ENCODE results near the gene ITPKB.
A peak's percentile ranks its signal among the peaks of the same experiment; 100 is the strongest.

The ITPKB gene

DNA sequence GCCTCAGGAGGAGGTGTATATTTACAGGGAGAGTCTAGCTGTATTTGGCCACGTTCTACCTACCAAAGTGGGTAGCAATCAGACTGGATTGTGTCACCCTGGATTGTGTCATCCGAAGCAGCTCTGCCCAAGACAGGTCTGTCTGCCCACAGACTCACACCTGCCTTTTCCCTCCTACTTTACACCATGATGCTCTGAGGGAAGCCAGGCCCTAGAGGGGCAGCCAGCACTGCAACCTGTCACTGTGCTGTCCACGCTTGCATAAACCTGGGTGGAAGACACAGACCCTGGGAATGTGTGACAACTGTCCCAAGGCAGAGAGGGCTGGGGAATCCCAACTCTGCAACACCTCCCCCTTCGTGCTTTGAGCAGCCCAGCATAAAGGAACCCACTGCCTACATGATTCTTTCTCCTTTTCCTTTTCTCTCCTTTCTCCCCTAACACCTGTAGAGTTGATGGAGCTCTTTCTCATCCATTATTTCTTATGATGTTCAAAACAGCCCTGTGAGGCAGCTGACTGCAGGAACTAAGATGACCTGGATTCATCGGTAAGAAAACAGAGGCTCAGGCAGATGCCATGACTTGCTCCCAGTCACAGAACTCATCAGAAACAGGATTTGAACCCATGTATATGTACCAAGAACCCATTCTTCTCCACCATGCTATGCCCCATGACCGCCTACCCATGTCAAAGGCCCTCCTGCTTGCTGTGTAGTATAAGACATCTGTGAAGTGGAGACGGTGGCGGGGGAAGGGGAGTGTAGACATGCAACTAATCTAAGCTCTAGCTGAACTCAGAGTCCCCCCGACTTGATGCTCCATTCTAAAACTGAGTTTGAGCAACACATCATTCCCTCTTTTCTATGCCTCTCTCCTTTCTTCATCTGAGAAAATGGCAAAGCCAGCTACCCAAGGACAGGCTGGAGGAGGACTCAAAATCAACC is 55.9 kb downstream of the ITPKB start:
- TF ChIP-seq TCF12 (IDR thresholded peaks at IDR 0.05; ENCODE audit: low read depth) (no peak), TAF1 (IDR thresholded peaks at IDR 0.05; ENCODE audit: low read depth) (no peak), USF1 (IDR thresholded peaks at IDR 0.05) (no peak), EP300 (IDR thresholded peaks at IDR 0.05; ENCODE audit: borderline replicate concordance) (no peak), RAD21 (IDR thresholded peaks at IDR 0.05; ENCODE audit: low read depth) (no peak)

DNA sequence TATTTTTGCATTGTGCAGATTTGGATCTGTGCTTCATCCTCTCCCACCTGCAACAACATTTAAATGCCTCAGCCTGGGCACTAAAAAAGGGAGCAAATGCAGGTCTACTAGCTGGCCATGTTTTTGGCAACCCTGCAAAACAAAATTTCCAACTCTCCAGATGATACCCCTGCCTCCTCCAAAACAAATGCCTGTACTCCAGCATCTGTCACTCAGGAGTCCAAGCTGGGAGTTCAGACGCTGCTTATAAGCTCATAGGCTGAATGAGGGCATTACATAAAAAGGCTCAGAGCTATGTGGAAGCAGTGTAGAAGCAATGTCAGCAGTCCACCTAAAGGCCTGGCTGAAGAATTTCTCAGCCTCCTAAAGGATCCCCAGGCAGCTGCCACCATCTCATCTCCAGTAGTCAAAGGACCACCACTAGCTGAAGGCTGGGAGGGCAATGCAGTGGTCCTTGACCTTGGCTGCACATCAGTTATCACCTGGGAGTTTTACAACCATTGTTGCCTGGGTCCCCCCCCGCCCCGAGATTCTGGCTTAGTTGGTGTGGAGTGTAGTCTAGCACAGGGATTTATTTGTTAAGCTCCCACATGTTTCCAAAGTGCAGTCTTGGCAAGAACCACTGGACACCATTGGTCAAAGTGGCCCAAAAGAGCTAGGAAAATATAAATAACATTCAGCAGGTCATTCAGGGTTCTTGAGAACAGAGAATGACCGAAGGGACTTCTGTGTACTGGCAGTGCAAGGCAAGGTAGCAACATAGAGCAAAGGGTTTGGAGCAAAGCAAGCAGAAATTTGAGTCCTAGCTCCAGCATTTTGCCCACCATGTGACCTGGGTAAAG is 57.2 kb downstream of the ITPKB start:
- TF ChIP-seq RAD21 (IDR thresholded peaks at IDR 0.05; ENCODE audit: low read depth), result no peak
- TF ChIP-seq TAF1 (IDR thresholded peaks at IDR 0.05; ENCODE audit: low read depth), result no peak
- TF ChIP-seq, protein P1, sequence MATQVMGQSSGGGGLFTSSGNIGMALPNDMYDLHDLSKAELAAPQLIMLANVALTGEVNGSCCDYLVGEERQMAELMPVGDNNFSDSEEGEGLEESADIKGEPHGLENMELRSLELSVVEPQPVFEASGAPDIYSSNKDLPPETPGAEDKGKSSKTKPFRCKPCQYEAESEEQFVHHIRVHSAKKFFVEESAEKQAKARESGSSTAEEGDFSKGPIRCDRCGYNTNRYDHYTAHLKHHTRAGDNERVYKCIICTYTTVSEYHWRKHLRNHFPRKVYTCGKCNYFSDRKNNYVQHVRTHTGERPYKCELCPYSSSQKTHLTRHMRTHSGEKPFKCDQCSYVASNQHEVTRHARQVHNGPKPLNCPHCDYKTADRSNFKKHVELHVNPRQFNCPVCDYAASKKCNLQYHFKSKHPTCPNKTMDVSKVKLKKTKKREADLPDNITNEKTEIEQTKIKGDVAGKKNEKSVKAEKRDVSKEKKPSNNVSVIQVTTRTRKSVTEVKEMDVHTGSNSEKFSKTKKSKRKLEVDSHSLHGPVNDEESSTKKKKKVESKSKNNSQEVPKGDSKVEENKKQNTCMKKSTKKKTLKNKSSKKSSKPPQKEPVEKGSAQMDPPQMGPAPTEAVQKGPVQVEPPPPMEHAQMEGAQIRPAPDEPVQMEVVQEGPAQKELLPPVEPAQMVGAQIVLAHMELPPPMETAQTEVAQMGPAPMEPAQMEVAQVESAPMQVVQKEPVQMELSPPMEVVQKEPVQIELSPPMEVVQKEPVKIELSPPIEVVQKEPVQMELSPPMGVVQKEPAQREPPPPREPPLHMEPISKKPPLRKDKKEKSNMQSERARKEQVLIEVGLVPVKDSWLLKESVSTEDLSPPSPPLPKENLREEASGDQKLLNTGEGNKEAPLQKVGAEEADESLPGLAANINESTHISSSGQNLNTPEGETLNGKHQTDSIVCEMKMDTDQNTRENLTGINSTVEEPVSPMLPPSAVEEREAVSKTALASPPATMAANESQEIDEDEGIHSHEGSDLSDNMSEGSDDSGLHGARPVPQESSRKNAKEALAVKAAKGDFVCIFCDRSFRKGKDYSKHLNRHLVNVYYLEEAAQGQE (IDR thresholded peaks at IDR 0.05; ENCODE audit: low read depth), result no peak
- TF ChIP-seq USF1 (IDR thresholded peaks at IDR 0.05), result no peak
- TF ChIP-seq EP300 (IDR thresholded peaks at IDR 0.05; ENCODE audit: borderline replicate concordance), result no peak
- no peak for TF ChIP-seq TCF12 (IDR thresholded peaks at IDR 0.05; ENCODE audit: low read depth)
- no peak for TF ChIP-seq NFIC (IDR thresholded peaks at IDR 0.05)
- TF ChIP-seq CEBPB (IDR thresholded peaks at IDR 0.05), result no peak

DNA sequence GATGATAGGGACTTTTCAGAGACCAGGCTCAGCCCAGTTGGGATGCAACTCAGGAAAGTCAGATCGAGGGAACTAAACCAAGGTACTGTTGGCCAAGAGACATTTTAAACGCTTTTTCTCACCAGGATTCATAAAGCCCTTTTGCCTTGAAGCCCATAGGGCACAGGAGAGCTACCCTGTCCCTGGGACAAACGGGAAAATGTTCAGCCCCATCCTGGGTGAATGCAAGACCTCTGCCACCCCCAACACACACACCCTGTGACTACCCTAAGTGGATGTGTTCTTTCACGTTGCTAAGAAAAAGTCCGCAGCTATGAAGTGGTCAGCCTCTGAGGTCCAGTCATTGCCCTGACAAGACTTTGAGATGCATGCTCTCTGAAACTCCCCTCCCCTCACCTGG is 58.4 kb downstream of the ITPKB start:
- no peak for TF ChIP-seq USF1 (IDR thresholded peaks at IDR 0.05)
- TF ChIP-seq, protein P1 (IDR thresholded peaks at IDR 0.05; ENCODE audit: low read depth), result no peak
- no peak for TF ChIP-seq EGR1 (IDR thresholded peaks at IDR 0.05)

DNA sequence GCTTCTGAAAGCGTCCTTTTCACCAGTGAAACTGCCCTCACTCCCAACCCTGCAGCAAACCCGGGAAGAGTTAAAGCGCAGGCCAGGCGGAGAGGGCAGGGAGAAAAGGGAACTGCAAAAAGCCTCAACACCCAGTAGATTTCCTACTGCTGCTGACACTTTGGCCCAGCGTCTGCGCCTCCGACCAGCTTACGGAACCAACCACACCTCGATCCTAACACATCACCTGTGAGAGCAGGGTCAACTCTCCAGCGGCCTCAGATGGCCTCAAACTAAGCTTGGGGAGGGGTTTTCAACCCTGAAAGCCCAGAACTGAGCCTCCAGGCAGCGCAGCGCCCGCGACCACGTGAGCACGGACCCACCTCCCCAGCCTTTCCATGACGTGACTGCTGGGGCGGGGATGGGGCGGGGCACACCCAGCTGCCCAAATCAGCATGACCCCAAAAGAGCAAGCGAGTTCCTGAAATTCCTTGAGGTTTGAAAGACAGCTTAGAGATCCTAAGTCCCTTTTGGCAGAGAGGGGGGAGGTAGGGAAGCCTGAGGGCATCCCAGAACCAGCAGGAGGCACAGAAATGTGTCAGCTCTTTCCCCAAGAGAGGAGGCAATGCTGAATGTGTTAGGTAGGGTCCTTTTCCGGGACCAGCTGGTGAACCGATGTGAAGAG is 59.1 kb downstream of the ITPKB start:
- TF ChIP-seq YY1 (IDR thresholded peaks at IDR 0.05; ENCODE audit: low read depth), result no peak
- peak; percentile 74 for TF ChIP-seq USF1 (IDR thresholded peaks at IDR 0.05)
- TF ChIP-seq TEAD4 (IDR thresholded peaks at IDR 0.05), result peak; percentile 40
- 0 out of 2 replicates have a peak, but pooled peaks have one; percentile 21 for TF ChIP-seq MAX (IDR thresholded peaks at IDR 0.05)
- TF ChIP-seq ZBTB7A (IDR thresholded peaks at IDR 0.05; ENCODE audit: low read depth), result no peak

DNA sequence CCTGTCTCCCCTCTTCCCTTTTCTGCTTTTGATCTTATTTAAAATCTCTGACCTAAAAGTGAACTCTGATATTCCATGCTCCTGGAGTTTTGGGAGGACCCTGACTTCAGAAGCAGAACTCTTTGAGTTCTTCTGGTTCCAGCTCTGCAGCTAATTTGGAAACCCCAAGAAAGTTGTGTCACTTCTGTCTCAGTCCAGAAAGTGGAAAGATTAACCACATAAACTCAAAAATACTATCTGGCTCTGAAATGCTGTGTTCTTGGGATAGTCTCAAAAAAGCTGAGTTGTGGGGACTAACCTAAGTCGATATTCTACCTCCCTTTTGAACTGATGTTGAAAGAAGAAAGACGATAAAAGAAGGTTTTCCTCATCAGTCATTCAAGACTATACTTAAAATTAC is 59.8 kb downstream of the ITPKB start:
- TF ChIP-seq TAF1 (IDR thresholded peaks at IDR 0.05; ENCODE audit: low read depth) (no peak), USF1 (IDR thresholded peaks at IDR 0.05) (no peak), MAX (IDR thresholded peaks at IDR 0.05) (no peak), EGR1 (IDR thresholded peaks at IDR 0.05) (no peak), CREB1 (IDR thresholded peaks at IDR 0.05; ENCODE audit: low read depth) (no peak), TCF12 (IDR thresholded peaks at IDR 0.05; ENCODE audit: low read depth) (no peak), NFIC (IDR thresholded peaks at IDR 0.05) (no peak), ZBTB7A (IDR thresholded peaks at IDR 0.05; ENCODE audit: low read depth) (no peak), YY1 (IDR thresholded peaks at IDR 0.05; ENCODE audit: low read depth) (no peak), TEAD4 (IDR thresholded peaks at IDR 0.05) (no peak), CEBPB (IDR thresholded peaks at IDR 0.05) (no peak), EP300 (IDR thresholded peaks at IDR 0.05; ENCODE audit: borderline replicate concordance) (no peak), RAD21 (IDR thresholded peaks at IDR 0.05; ENCODE audit: low read depth) (no peak), FOXM1 (IDR thresholded peaks at IDR 0.05; ENCODE audit: borderline replicate concordance, low read depth) (no peak)
- TF ChIP-seq, protein P1 (IDR thresholded peaks at IDR 0.05; ENCODE audit: low read depth), result no peak
